Stimulated activated CD4-positive, alpha-beta T cell treated with anti-CD3 and anti-CD28 coated beads, TNF-alpha, amount 100 ng/mL, for 48 hours (primary cell): Measurements from ENCODE around the gene DISP3.

Source experiments
- DNase-seq, 3 donors: peaks; one replicate each; pipeline ENCODE4 v3.0.0-alpha.2; 2020; ENCODE audit warnings: low read depth in 3 of 3

Gene DISP3

GRCh38 chr1:11514366-11514765 lies 35.4 kb downstream of the DISP3 start:
- DNase-seq, result no peak

GRCh38 chr1:11515368-11516300 lies 36.7 kb downstream of the DISP3 start:
- DNase-seq, result no peak

- DNase-seq, result no peak
Observed at GRCh38 chr1:11516961-11517635, 38.1 kb downstream of the DISP3 start.

GRCh38 chr1:11518016-11518701 lies 39.2 kb downstream of the DISP3 start:
- DNase-seq, result no peak

- DNase-seq, result no peak
Observed at GRCh38 chr1:11518791-11519628, 40.1 kb downstream of the DISP3 start.

DNA sequence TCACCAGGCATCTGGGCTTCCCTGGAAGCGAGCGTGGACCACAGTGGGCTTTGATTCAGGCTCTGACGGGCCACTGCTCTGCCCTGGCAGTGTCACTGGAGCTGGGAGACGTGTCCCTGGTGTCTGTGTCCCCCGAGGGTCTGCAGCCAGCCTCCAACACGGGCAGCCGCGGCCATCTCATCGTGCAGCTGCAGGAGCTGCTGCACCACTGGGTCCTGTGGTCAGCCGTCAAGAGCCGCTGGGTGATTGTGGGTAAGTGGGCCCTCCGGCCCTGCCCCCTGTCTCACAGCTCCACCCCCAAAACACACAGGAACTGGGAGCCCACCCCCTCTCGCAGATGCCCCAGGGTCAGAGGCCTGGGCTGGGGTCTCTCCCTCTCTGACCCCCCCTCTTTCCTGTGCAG lies 40.7 kb downstream of the DISP3 start:
- no peak for DNase-seq

GRCh38 chr1:11520531-11521233 lies 41.7 kb downstream of the DISP3 start:
- DNase-seq, result no peak

DNA sequence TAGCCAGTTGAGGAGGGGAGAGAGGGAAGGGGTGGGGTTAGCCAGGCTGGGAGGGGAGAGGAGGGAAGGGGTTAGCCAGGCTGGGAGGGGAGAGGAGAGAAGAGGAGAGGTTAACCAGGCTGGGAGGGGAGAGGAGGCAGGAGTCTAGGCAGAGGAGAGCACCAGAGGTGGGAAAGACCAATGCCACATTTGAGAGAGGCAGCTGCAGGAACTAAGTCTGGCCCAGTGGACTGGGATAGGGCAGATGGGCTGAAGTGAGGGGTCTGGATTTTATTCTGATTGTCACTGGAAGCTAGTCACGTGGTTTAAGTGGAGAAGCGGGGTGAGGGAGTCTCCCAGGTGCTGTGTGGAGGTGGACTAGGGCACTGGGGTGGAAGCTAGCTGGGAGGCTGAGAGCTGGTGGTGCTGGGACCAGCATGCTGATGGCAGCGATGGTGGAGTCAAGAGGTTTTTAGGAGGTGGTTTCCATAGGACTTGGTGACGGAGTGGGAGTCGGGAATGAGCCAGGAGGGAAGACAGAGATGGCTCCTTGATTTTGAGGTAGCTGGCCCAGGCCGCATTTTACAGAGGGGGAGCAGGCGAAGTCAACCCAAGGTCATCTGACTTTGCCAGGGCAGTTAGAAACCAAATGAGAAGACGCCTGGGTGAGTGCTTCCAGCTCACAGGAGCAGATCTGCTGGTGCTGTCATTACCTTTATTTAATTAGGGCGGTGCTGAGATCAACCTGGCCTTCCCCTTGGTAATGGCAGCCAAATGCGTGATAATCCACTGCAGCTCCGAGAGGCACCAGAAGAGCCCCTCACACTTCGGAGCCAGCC lies 42.8 kb downstream of the DISP3 start:
- no peak for DNase-seq

DNA sequence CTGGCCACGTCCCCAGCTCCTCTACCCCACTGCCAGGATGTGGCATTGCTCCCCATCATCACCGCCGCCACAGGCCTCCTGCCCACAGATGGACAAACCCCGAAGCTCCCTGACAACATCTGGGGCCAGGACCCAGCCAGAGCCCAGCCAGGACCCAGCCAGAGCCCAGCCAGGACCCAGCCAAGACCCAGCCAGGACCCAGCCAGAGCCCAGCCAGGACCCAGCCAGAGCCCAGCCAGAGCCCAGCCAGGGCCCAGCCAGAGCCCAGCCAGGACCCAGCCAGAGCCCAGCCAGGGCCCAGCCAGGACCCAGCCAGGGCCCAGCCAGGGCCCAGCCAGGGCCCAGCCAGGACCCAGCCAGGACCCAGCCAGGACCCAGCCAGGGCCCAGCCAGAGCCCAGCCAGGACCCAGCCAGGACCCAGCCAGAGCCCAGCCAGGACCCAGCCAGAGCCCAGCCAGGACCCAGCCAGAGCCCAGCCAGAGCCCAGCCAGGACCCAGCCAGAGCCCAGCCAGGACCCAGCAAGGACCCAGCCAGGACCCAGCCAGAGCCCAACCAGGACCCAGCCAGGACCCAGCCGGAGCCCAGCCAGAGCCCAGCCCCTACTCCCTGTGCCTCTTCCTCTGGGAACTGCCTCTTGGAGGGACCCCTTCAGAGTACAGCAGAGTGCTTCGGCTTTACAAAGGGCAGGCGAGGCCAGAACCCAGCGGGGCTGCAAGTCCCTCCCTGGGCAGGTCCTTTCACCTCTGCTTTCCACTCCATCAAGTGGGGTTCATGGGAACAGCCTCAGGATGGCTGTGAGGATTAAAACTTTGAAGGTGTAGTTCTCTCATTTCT lies 43.7 kb downstream of the DISP3 start:
- DNase-seq, result no peak

DNA sequence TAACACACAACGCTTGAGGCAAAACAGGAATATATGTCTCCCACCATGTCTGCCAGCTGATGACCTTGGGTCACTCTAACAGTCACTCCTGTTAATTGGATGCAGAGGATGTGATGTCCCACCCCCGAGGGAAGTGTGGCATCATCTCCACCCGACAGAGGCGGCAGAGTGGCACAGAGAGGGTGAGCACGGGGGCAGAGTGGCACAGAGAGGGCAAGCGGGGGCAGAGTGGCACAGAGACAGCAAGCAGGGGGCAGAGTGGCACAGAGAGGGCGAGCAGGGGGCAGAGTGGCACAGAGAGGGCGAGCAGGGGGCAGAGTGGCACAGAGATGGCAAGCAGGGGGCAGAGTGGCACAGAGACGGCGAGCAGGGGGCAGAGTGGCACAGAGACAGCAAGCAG lies 44.3 kb downstream of the DISP3 start:
- DNase-seq, result no peak

GRCh38 chr1:11523746-11524464 lies 45.0 kb downstream of the DISP3 start:
- no peak for DNase-seq

DNA sequence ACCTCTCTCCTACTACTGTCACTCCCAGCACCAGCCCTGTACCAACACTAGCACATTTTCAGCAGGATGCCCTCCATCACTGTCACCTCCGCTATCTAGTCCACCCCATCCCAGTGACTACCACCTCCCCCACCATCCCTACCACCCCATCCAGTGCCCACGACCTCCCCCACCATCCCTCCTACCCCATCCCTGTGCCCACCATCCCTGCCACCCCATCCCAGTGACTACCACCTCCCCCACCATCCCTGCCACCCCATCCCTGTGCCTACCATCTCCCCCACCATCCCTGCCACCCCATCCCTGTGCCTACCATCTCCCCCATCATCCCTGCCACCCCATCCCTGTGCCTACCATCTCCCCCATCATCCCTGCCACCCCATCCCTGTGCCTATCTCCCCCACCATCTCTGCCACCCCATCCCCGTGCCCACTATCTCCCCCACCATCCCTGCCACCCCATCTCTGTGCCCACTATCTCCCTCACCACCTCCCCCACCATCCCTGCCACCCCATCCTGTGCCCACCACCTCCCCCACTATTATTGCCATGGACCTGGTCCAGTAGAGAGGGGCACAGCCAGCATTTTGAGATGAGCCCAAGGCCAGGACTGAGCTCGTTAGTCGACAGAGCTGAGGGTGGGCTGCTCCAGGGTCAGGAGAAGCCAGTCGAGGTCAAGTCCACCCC lies 45.7 kb downstream of the DISP3 start:
- DNase-seq, result no peak

DNA sequence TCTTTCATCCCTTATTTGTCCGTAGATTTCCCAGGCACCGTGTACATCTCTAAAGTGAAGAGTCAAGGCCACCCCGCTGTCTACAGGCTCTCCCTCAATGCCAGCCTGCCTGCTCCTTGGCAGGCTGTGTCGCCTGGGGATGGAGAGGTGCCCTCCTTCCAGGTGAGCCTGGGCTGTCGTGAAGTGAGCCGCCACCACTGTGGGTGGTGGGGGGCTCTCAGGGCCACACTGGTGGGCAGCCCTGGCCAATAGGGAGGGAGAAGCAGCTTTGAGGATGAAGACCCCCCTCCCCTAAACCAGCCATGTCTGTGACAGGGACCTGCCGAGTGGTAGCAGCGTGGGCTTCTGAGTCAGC lies 46.2 kb downstream of the DISP3 start:
- DNase-seq, result no peak

GRCh38 chr1:11525516-11525915 lies 46.6 kb downstream of the DISP3 start:
- no peak for DNase-seq

DNA sequence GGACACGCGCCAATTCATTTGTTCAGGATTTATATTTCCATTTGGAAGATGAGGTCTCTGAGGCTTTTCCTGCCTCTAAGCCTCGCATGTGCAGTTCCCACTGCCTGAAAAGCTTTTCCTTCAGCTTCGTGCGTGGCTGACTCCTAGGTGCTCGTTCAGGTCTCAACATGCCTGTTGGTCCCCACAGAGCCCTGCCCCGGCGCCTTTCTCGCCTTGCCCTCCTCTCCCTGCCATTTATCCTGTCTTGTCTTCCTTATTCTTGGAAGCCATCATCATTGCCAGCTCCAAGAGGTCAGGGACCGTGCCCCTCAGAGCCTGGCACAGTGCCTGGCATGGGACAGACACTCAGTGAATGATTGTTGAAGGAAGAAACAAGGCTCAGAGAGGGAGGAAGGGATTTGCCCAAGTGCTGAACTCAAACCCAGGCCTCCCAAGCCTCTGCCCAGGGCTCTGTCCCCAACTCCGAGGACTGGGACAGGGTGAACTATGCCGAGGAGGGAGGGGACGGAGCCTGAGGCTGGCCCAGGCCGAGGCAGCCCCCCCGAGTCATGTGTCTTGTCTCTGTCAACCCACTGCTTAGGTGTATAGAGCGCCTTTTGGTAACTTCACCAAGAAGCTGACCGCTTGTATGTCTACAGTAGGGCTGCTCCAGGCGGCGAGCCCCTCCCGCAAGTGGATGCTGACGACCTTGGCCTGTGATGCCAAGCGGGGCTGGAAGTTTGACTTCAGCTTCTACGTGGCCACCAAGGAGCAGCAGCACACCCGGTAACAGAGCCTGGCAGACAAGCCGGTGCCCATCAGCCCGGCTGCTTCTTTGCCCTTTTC lies 47.3 kb downstream of the DISP3 start:
- no peak for DNase-seq

- DNase-seq, result no peak
Observed at GRCh38 chr1:11527541-11528452, 48.8 kb downstream of the DISP3 start.
